Liver (tissue), 3 donors: ENCODE results near the gene PDC.

ENCODE experiments used
- GABPA ChIP-seq, 2 donors: IDR thresholded peaks in 1 of 2; conservative IDR thresholded peaks in 1 of 2; 2 replicates each; pipeline ENCODE4 v1.6.1; 2016; ENCODE audit warnings: antibody characterized with exemption in 2 of 2, mild to moderate bottlenecking in 1 of 2, moderate library complexity in 1 of 2
- JUND ChIP-seq, 2 donors: IDR thresholded peaks; 2 replicates each; pipeline ENCODE4 v1.6.1; 2016; ENCODE audit warnings: antibody characterized with exemption in 2 of 2
- RAD21 ChIP-seq, 2 donors: IDR thresholded peaks; 2 replicates each; pipeline ENCODE4 v1.6.1; 2016; ENCODE audit warnings: antibody characterized with exemption in 2 of 2, mild to moderate bottlenecking in 2 of 2
- RXRA ChIP-seq, 2 donors: IDR thresholded peaks; 2 replicates each; pipeline ENCODE4 v1.6.1; 2017 to 2018; ENCODE audit warnings: antibody characterized with exemption in 2 of 2, mild to moderate bottlenecking in 1 of 2
- SP1 ChIP-seq: IDR thresholded peaks from 2 replicates; pipeline ENCODE4 v1.6.1; 2018; ENCODE audit warnings: antibody characterized with exemption, mild to moderate bottlenecking
- TAF1 ChIP-seq: conservative IDR thresholded peaks from 2 replicates; pipeline ENCODE4 v1.6.1; 2016; ENCODE audit warnings: antibody characterized with exemption, mild to moderate bottlenecking
- TF ChIP-seq, protein P1 (sequence below): fragments of 150-350 bp; IDR thresholded peaks from 2 replicates; pipeline ENCODE4 v1.5.1; 2017; ENCODE audit warnings: improper control_type of control experiment, low read depth, low read length; ENCODE audit not compliant: missing input control
- TF ChIP-seq, protein P2 (sequence below): IDR thresholded peaks from 2 replicates; pipeline ENCODE4 v1.6.1; 2016; ENCODE audit warnings: antibody characterized with exemption, mild to moderate bottlenecking
- TF ChIP-seq, protein P3 (sequence below): IDR thresholded peaks from 2 replicates; pipeline ENCODE4 v1.6.1; 2016; ENCODE audit warnings: antibody characterized with exemption
- TF ChIP-seq, protein P4 (sequence below): IDR thresholded peaks from 2 replicates; pipeline ENCODE4 v1.6.1; 2016; ENCODE audit warnings: antibody characterized with exemption
- donor health status: healthy.
- donor health status: healthy.

DNA sequence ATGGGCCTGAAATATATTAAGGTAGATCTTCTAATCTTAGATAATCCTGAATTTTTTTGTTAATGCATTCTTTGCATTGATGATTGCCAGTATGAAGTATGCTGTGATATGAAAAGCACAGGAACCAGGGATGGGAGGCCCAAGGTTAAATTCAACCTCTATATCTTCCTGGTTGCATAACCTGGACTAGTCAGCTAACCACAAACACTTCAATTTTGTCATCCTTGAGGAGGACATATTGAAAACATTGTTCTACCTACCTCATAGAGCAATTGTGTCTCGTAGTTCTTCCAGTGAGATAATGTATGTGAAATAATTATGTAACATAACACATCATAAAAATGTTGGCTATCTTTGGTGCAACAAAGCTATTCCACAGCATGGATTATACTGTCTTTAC, 25.6 kb downstream of the PDC start:
- TF ChIP-seq, protein P1, sequence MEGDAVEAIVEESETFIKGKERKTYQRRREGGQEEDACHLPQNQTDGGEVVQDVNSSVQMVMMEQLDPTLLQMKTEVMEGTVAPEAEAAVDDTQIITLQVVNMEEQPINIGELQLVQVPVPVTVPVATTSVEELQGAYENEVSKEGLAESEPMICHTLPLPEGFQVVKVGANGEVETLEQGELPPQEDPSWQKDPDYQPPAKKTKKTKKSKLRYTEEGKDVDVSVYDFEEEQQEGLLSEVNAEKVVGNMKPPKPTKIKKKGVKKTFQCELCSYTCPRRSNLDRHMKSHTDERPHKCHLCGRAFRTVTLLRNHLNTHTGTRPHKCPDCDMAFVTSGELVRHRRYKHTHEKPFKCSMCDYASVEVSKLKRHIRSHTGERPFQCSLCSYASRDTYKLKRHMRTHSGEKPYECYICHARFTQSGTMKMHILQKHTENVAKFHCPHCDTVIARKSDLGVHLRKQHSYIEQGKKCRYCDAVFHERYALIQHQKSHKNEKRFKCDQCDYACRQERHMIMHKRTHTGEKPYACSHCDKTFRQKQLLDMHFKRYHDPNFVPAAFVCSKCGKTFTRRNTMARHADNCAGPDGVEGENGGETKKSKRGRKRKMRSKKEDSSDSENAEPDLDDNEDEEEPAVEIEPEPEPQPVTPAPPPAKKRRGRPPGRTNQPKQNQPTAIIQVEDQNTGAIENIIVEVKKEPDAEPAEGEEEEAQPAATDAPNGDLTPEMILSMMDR = no peak
- TF ChIP-seq JUND (IDR thresholded peaks at IDR 0.05) (no peak), SP1 (no peak), RXRA (IDR thresholded peaks at IDR 0.05) (no peak), RAD21 (IDR thresholded peaks at IDR 0.05) (no peak), GABPA (IDR thresholded peaks at IDR 0.05 in 1 of 2, conservative IDR thresholded peaks at IDR 0.05 in 1 of 2) (no peak), TAF1 (no peak)
- TF ChIP-seq, protein P2, sequence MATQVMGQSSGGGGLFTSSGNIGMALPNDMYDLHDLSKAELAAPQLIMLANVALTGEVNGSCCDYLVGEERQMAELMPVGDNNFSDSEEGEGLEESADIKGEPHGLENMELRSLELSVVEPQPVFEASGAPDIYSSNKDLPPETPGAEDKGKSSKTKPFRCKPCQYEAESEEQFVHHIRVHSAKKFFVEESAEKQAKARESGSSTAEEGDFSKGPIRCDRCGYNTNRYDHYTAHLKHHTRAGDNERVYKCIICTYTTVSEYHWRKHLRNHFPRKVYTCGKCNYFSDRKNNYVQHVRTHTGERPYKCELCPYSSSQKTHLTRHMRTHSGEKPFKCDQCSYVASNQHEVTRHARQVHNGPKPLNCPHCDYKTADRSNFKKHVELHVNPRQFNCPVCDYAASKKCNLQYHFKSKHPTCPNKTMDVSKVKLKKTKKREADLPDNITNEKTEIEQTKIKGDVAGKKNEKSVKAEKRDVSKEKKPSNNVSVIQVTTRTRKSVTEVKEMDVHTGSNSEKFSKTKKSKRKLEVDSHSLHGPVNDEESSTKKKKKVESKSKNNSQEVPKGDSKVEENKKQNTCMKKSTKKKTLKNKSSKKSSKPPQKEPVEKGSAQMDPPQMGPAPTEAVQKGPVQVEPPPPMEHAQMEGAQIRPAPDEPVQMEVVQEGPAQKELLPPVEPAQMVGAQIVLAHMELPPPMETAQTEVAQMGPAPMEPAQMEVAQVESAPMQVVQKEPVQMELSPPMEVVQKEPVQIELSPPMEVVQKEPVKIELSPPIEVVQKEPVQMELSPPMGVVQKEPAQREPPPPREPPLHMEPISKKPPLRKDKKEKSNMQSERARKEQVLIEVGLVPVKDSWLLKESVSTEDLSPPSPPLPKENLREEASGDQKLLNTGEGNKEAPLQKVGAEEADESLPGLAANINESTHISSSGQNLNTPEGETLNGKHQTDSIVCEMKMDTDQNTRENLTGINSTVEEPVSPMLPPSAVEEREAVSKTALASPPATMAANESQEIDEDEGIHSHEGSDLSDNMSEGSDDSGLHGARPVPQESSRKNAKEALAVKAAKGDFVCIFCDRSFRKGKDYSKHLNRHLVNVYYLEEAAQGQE = no peak
- TF ChIP-seq, protein P3, sequence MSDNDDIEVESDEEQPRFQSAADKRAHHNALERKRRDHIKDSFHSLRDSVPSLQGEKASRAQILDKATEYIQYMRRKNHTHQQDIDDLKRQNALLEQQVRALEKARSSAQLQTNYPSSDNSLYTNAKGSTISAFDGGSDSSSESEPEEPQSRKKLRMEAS = no peak
- TF ChIP-seq, protein P4, sequence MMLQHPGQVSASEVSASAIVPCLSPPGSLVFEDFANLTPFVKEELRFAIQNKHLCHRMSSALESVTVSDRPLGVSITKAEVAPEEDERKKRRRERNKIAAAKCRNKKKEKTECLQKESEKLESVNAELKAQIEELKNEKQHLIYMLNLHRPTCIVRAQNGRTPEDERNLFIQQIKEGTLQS = no peak
